GM10248 (cell line): ENCODE measurements around the gene TLNRD1.

Source experiments
- CTCF ChIA-PET: fragments of 300-600 bp; sonication (Branson Sonifier 250); formaldehyde crosslinking; extraction: SDS; loops from one replicate; lab custom pipeline; 2021; ENCODE audit warnings: antibody characterized with exemption; lab: Yijun Ruan, JAX
- POLR2A ChIA-PET: fragments of 350-650 bp; sonication (Branson Sonifier 250); formaldehyde crosslinking; extraction: SDS; loops from one replicate; lab custom pipeline; 2020; ENCODE audit warnings: antibody characterized with exemption; lab: Yijun Ruan, JAX
- DNase-seq: peaks from one replicate; pipeline ENCODE4 v3.0.0; 2012; ENCODE audit errors: extremely low spot score
- TF ChIP-seq, protein P1 (sequence below): IDR thresholded peaks from 2 replicates; pipeline ENCODE4 v1.5.1; 2012; ENCODE audit warnings: mild to moderate bottlenecking, low read depth; ENCODE audit errors: extremely low read depth, missing control alignments, control extremely low read depth

TLNRD1 gene

DNA sequence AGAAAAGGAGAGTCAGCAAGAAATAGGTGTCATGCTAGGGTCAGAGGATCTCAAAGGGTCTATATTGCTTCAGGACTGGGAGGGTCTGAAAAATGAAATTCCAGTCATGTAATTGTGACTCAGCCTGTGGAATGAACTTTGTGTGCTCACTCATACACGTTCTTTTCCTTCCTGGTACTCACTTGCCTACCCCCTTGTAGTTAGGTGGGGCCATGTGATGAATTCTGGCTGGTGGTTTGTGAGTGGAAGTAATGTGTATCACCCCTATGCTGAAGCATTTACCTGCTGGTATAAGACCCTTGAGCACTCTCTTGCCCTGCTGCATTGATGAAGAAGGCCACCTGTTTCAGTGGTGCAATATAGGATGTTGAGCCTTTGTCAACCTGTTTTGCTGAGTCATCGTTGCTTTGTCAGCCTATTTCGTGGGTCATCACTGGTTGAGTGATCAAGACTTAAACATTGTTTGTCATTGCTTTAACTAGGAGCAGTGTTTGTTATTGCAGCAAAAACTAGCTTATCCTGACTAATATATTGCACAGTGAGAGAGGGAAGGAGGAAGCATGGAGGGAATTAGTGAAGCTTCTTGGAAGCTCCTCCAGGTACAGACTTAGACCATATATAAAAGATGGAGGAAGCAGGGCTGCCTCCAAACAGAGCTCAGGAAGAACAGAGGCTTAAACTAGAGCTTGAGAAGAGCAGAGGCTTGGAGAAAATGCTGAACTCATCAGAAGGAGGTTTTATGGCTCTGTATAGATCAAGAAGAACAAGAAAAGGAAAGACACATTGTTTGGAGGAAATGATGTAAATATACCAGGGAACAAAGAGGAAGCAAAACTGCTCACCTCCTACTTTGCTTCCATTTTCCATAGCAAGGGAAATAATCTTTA, 28.9 kb downstream of the TLNRD1 start:
- TF ChIP-seq, protein P1, sequence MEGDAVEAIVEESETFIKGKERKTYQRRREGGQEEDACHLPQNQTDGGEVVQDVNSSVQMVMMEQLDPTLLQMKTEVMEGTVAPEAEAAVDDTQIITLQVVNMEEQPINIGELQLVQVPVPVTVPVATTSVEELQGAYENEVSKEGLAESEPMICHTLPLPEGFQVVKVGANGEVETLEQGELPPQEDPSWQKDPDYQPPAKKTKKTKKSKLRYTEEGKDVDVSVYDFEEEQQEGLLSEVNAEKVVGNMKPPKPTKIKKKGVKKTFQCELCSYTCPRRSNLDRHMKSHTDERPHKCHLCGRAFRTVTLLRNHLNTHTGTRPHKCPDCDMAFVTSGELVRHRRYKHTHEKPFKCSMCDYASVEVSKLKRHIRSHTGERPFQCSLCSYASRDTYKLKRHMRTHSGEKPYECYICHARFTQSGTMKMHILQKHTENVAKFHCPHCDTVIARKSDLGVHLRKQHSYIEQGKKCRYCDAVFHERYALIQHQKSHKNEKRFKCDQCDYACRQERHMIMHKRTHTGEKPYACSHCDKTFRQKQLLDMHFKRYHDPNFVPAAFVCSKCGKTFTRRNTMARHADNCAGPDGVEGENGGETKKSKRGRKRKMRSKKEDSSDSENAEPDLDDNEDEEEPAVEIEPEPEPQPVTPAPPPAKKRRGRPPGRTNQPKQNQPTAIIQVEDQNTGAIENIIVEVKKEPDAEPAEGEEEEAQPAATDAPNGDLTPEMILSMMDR, result no peak
- ChIA-PET POLR2A (no interaction called here), CTCF (interaction anchor here (0.7 to 5.0 kb wide), 2 partner anchors 12 to 236 kb away, joined by 3 to 21 read pairs; no protein-coding TSS in a partner anchor)
- DNase-seq, result no peak

DNA sequence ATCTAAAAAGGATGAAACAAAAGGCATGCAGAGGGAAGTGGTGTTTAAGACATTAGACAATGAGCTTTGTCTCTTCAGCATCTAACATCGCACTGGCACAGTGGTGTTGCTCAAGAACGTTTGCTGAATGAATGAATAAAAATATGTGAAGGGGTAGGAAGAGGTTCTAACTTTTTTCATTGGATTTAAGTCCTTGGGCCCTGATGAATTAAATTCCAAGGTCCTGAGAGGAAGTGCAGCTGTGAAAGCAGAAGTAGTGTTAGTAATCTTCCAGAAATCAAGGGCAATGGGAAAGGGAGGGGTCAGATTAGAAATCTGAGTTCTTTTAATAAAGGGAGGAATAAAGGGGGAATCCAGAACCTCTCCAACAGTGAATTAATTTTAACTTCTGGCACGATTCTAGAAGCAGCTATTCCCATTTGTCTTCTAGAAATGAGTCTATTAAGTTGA, 29.6 kb downstream of the TLNRD1 start:
- no peak for DNase-seq
- ChIA-PET POLR2A (no interaction called here), CTCF (interaction anchor here (0.7 to 5.0 kb wide), 2 partner anchors 13 to 236 kb away, joined by 3 to 21 read pairs; no protein-coding TSS in a partner anchor)
- TF ChIP-seq, protein P1, result no peak

DNA sequence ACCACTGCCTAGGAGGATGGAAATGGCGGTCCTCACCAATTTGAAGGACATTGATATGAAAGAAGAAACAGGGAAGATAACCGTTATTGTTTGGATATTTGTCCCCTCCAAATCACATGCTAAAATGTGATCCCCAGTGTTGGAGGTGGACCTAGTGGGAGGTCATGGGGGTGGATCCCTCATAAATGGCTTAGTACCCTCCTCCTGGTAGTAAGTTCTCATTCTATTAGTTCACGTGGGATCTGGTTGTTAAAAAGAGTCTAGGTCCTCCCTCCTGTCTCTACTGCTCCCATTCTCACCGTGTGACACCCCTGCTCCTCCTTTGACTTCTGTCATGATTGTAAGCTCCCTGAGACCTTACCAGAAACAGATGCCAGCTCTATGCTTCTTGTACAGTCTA, 30.5 kb downstream of the TLNRD1 start:
- DNase-seq, result no peak
- TF ChIP-seq, protein P1, result no peak
- POLR2A ChIA-PET, result no interaction called here
- CTCF ChIA-PET, result interaction anchor here (1.5 to 5.0 kb wide), 2 partner anchors 61 to 235 kb away, joined by 3 to 21 read pairs; no protein-coding TSS in a partner anchor

DNA sequence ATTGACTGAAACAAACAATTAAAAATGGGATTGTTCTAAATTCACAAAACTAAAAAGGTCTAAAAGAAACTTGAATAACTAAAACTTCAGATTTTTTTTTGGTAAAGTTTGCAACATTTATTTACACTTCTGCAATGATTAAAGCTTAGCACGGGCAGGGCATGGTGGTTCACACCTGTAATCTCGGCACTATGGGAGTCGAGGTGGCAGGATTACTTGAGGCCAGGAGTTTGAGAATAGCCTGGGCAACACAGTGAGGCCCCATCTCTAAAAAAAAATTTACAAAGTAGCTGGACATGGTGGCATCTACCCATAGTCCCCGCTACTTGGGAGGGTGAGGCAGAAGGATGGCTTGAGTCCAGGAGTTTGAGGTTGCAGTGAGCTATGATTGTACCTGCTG, 31.6 kb downstream of the TLNRD1 start:
- TF ChIP-seq, protein P1, result no peak
- ChIA-PET POLR2A (interaction anchor here (1.0 kb wide), 1 partner anchor 9 kb away, joined by 5 read pairs; no protein-coding TSS in a partner anchor), CTCF (interaction anchor here (0.7 to 5.0 kb wide), 6 partner anchors 9 to 234 kb away, joined by 3 to 21 read pairs (median 4); no protein-coding TSS in a partner anchor)
- DNase-seq, result no peak

DNA sequence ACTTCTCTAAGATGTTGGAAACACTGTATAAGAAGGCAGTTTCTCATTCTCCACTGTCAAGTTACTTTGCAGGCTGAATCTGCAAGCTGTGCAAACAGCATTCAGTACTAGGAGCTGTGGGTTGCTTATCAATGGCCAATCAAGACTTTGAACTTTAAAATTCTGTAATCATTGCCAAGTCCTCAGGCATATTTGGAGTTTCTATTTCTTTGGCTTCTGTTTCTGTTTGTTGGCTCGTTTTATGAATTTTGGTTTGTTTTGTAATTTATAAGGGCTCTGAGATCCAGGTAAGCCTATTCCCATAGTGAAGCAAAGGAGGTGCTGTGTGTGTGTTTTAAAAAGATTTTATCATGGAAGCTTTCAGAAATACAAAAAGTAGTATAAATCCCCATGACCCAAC, 32.1 kb downstream of the TLNRD1 start:
- DNase-seq, result no peak
- POLR2A ChIA-PET, result interaction anchor here (1.0 kb wide), 1 partner anchor 9 kb away, joined by 5 read pairs; no protein-coding TSS in a partner anchor
- TF ChIP-seq, protein P1, result no peak
- CTCF ChIA-PET, result interaction anchor here (0.7 to 5.0 kb wide), 6 partner anchors 9 to 233 kb away, joined by 3 to 21 read pairs (median 4); no protein-coding TSS in a partner anchor

DNA sequence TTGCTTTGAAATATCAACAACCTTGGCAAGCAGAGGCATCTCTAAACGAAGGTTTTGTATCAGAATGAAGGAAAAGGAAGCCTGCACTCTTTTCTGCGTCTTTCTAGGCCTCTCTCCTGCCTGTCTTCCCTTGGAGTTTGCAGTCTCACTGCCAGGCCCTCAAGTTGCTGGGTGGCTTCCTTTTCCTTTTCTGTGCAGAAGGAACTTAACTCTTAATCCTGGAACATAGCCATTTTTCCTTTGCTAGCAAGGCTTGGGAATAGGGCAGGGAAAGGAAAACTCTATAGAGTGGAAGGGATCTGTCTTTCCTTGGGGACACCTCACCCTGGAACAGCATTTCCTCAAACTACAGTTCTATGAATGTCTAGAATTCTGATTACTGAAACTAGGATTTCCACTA, 32.8 kb downstream of the TLNRD1 start:
- TF ChIP-seq, protein P1, result no peak
- ChIA-PET CTCF (interaction anchor here (1.0 to 5.0 kb wide), 2 partner anchors 14 to 232 kb away, joined by 3 to 21 read pairs; no protein-coding TSS in a partner anchor), POLR2A (no interaction called here)
- DNase-seq, result no peak
